ENCODE measurements around the gene SIPA1L3.
"Not testable (repeated sequence)": the region's sequence is repeated elsewhere in the genome, so short reads cannot be mapped to it uniquely, and the experiment has no call there.

DNA sequence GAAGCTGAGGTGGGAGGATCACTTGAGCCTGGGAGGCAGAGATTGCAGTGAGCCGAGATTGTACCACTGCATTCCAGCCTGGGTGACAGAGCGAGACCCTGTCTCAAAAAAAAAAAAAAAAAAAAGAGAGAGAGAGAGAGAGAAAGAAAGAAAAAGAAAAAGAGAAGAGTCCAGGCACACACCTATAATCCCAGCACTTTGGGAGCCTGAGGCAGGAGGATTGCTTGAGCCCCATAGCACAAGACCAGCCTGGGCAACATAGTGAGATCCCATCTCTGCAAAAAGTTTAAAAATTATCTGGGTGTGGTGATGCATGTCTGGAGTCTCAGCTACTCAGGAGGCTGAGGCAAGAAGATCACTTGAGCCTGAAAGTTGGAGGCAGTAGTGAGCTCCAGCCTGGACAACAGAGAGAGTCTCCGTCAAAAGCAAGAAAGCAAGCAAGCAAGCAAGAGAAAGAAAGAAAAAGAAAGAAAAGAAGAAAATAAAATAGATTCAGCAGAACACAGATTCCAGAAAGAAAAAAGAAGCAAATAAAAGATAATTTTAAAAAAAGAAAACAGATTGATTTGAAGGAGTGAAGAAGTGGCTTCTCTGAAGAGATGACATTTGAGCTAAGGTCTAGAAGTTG, 323.6 kb downstream of the SIPA1L3 start:
- not testable (repeated sequence) for TF ChIP-seq CTCF (IDR thresholded peaks at IDR 0.05; ENCODE audit: insufficient read depth, low read length, poor library complexity, severe bottlenecking); EZH2phosphoT487 (conservative IDR thresholded peaks at IDR 0.05; ENCODE audit: low read length)

Measured in SU-DHL-6 (cell line).